Stimulated activated memory B cell treated with anti-CD40 and anti-IgM and Interleukin-4, amounts not matched to agents 10 μg/mL and 1 μg/mL and 100 μg/mL, for 72 hours (primary cell): ENCODE measurements around the gene UCP1.
"Not testable (repeated sequence)": the region's sequence is repeated elsewhere in the genome, so short reads cannot be mapped to it uniquely, and the experiment has no call there.

ENCODE experiments used
- ATAC-seq: fragments of 150-1000 bp; cut with Tn5 transposase; 2 replicates; pipeline ENCODE4 v1.10.0; 2021
- H3K27ac Mint-ChIP-seq: one replicate; pipeline ENCODE4 v1.8.0; 2022; ENCODE audit warnings: mild to moderate bottlenecking, mixed read lengths
- H3K27me3 Mint-ChIP-seq: one replicate; pipeline ENCODE4 v1.8.0; 2022; ENCODE audit warnings: mixed read lengths
- H3K36me3 Mint-ChIP-seq: one replicate; pipeline ENCODE4 v1.8.0; 2022; ENCODE audit warnings: mixed read lengths
- H3K4me1 Mint-ChIP-seq: one replicate; pipeline ENCODE4 v1.8.0; 2022; ENCODE audit warnings: mixed read lengths
- H3K4me3 Mint-ChIP-seq: one replicate; pipeline ENCODE4 v1.8.0; 2022; ENCODE audit warnings: mild to moderate bottlenecking, moderate library complexity, mixed read lengths
- H3K9me3 Mint-ChIP-seq: one replicate; pipeline ENCODE4 v1.8.0; 2022; ENCODE audit warnings: mixed read lengths

Gene UCP1

GRCh38 chr4:140575489-140575888 is 6.7 kb upstream of the UCP1 start:
- H3K4me1 Mint-ChIP-seq, result peaks cover 8% of the 10 kb centered on the region
- no peak overlapping the region for H3K27ac Mint-ChIP-seq
- H3K27me3 Mint-ChIP-seq, result peaks cover 55% of the 10 kb centered on the region
- ATAC-seq, result no peak
- no peak overlapping the region for H3K4me3 Mint-ChIP-seq
- peaks cover 14% of the 10 kb centered on the region for H3K9me3 Mint-ChIP-seq
- peaks cover 4% of the 10 kb centered on the region for H3K36me3 Mint-ChIP-seq

GRCh38 chr4:140571620-140572019 is 2.9 kb upstream of the UCP1 start:
- Mint-ChIP-seq H3K9me3 (peaks cover 14% of the 10 kb centered on the region), H3K4me3 (no peak overlapping the region), H3K27me3 (peaks cover 24% of the 10 kb centered on the region), H3K36me3 (peaks cover 5% of the 10 kb centered on the region), H3K27ac (no peak overlapping the region), H3K4me1 (peaks cover 24% of the 10 kb centered on the region)
- no peak for ATAC-seq

- ATAC-seq, result no peak
- H3K4me3 Mint-ChIP-seq, result peak overlapping the region; percentile 69
- H3K27ac Mint-ChIP-seq, result no peak overlapping the region
- peaks cover 2% of the 10 kb centered on the region for H3K27me3 Mint-ChIP-seq
- peaks cover 24% of the 10 kb centered on the region for H3K4me1 Mint-ChIP-seq
- H3K36me3 Mint-ChIP-seq, result peaks cover 5% of the 10 kb centered on the region
- H3K9me3 Mint-ChIP-seq, result peaks cover 14% of the 10 kb centered on the region
Measured at GRCh38 chr4:140569307-140569638, 512 bp upstream of the UCP1 start.

GRCh38 chr4:140559696-140560095 is 9.1 kb downstream of the UCP1 start:
- H3K27ac Mint-ChIP-seq, result no peak overlapping the region
- H3K9me3 Mint-ChIP-seq, result no peaks in the 10 kb centered on the region
- no peak overlapping the region for H3K4me3 Mint-ChIP-seq
- peaks cover 6% of the 10 kb centered on the region for H3K36me3 Mint-ChIP-seq
- peaks cover 8% of the 10 kb centered on the region for H3K4me1 Mint-ChIP-seq
- no peak for ATAC-seq
- peaks cover 39% of the 10 kb centered on the region for H3K27me3 Mint-ChIP-seq

- Mint-ChIP-seq H3K4me3 (no peak overlapping the region), H3K4me1 (peaks cover 8% of the 10 kb centered on the region), H3K27ac (no peak overlapping the region), H3K36me3 (peaks cover 16% of the 10 kb centered on the region), H3K27me3 (peaks cover 39% of the 10 kb centered on the region), H3K9me3 (no peaks in the 10 kb centered on the region)
- ATAC-seq, result no peak
Measured at GRCh38 chr4:140557831-140558435, 10.8 kb downstream of the UCP1 start.

GRCh38 chr4:140556372-140557085 is 12.2 kb downstream of the UCP1 start:
- Mint-ChIP-seq H3K27ac (no peak overlapping the region), H3K4me3 (no peak overlapping the region)

GRCh38 chr4:140533951-140534480 is 34.7 kb downstream of the UCP1 start:
- Mint-ChIP-seq H3K36me3 (peaks cover 38% of the 10 kb centered on the region), H3K9me3 (no peaks in the 10 kb centered on the region), H3K27ac (no peak overlapping the region), H3K4me3 (no peak overlapping the region), H3K4me1 (peaks cover 7% of the 10 kb centered on the region), H3K27me3 (no peaks in the 10 kb centered on the region)
- ATAC-seq, result no peak

More at GRCh38 chr4:140556372-140557085, 12.2 kb downstream of the UCP1 start:
- H3K36me3 Mint-ChIP-seq, result peaks cover 24% of the 10 kb centered on the region
- H3K4me1 Mint-ChIP-seq, result peaks cover 8% of the 10 kb centered on the region
- peak; percentile 98 for ATAC-seq
- H3K27me3 Mint-ChIP-seq, result peaks cover 33% of the 10 kb centered on the region
- no peaks in the 10 kb centered on the region for H3K9me3 Mint-ChIP-seq

GRCh38 chr4:140529434-140529833 is 39.3 kb downstream of the UCP1 start:
- Mint-ChIP-seq H3K27me3 (no peaks in the 10 kb centered on the region), H3K4me1 (peaks cover 12% of the 10 kb centered on the region), H3K27ac (no peak overlapping the region), H3K4me3 (no peak overlapping the region), H3K9me3 (no peaks in the 10 kb centered on the region), H3K36me3 (peaks cover 21% of the 10 kb centered on the region)
- no peak for ATAC-seq

- no peaks in the 10 kb centered on the region for H3K9me3 Mint-ChIP-seq
- peak within 1 kb of the TSS; percentile 87 for H3K4me3 Mint-ChIP-seq
- ATAC-seq, result peak; percentile 100
- H3K36me3 Mint-ChIP-seq, result peaks cover 9% of the 10 kb centered on the region
- H3K27ac Mint-ChIP-seq, result peak within 1 kb of the TSS; percentile 80
- no peaks in the 10 kb centered on the region for H3K27me3 Mint-ChIP-seq
- H3K4me1 Mint-ChIP-seq, result peaks cover 13% of the 10 kb centered on the region
Measured at GRCh38 chr4:140523857-140524742, 44.7 kb downstream of the UCP1 start, which contains the start of gene ELMOD2. Gene ELMOD2 (plus strand): TSS chr4:140524168. CDS start chr4:140525429, 1,261 bp downstream.

- Mint-ChIP-seq H3K27me3 (no peaks in the 10 kb centered on the region), H3K4me3 (peak overlapping the region; percentile 87), H3K36me3 (peaks cover 9% of the 10 kb centered on the region), H3K27ac (peak overlapping the region; percentile 80), H3K4me1 (peaks cover 13% of the 10 kb centered on the region), H3K9me3 (no peaks in the 10 kb centered on the region)
- ATAC-seq, result peak; percentile 32
Measured at GRCh38 chr4:140523370-140523856, 45.3 kb downstream of the UCP1 start.

- peaks cover 36% of the 10 kb centered on the region for H3K27me3 Mint-ChIP-seq
- no peaks in the 10 kb centered on the region for H3K9me3 Mint-ChIP-seq
- H3K27ac Mint-ChIP-seq, result no peak overlapping the region
- no peaks in the 10 kb centered on the region for H3K36me3 Mint-ChIP-seq
- no peaks in the 10 kb centered on the region for H3K4me1 Mint-ChIP-seq
- no peak for ATAC-seq
- H3K4me3 Mint-ChIP-seq, result no peak overlapping the region
Measured at GRCh38 chr4:140515423-140515822, 53.3 kb downstream of the UCP1 start.

- H3K9me3 Mint-ChIP-seq, H3K4me1 Mint-ChIP-seq, H3K27ac Mint-ChIP-seq, H3K36me3 Mint-ChIP-seq, ATAC-seq, H3K4me3 Mint-ChIP-seq: not testable (repeated sequence)
- H3K27me3 Mint-ChIP-seq, result peaks cover 53% of the 10 kb centered on the region
Measured at GRCh38 chr4:140513765-140514164, 55.0 kb downstream of the UCP1 start.
